Hepatocyte (in vitro differentiated cells): Measurements from ENCODE around the gene NTSR1.

Source experiments
- EZH2 ChIP-seq: fragments of 200-600 bp; sonication (generic); IDR thresholded peaks from 2 replicates; pipeline ENCODE4 v1.6.1; 2016; ENCODE audit warnings: antibody characterized with exemption, mild to moderate bottlenecking, borderline replicate concordance
- TF ChIP-seq, protein P1 (sequence below): fragments of 200-600 bp; sonication (generic); IDR thresholded peaks from 2 replicates; pipeline ENCODE4 v1.5.1; 2016; ENCODE audit warnings: antibody characterized with exemption, mild to moderate bottlenecking; ENCODE audit not compliant: poor library complexity

DNA sequence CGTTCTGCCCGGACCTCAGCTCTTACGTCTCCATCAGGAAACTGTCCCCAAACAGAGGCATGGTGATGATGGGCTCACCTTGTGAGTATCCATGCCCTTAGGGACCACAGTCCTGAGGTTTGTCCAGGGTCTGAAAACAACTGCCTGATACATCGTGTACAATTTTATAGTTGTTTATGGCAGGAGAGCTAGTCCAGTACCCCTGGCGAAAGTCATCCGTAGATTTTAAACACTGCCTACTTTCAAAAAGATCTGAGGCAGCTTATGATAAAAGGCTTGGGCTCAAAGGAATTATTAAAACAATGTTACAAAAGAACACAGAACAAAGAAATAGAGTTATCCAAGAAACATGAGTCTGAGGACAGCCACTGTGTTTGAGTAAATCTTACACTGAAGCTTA is 14.0 kb downstream of the NTSR1 start:
- TF ChIP-seq EZH2: no peak
- TF ChIP-seq, protein P1, sequence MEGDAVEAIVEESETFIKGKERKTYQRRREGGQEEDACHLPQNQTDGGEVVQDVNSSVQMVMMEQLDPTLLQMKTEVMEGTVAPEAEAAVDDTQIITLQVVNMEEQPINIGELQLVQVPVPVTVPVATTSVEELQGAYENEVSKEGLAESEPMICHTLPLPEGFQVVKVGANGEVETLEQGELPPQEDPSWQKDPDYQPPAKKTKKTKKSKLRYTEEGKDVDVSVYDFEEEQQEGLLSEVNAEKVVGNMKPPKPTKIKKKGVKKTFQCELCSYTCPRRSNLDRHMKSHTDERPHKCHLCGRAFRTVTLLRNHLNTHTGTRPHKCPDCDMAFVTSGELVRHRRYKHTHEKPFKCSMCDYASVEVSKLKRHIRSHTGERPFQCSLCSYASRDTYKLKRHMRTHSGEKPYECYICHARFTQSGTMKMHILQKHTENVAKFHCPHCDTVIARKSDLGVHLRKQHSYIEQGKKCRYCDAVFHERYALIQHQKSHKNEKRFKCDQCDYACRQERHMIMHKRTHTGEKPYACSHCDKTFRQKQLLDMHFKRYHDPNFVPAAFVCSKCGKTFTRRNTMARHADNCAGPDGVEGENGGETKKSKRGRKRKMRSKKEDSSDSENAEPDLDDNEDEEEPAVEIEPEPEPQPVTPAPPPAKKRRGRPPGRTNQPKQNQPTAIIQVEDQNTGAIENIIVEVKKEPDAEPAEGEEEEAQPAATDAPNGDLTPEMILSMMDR: no peak
